Lower leg skin (tissue), 3 donors: ENCODE data around the gene NTSR2.

Experiments used
- CTCF ChIP-seq, 3 donors: fragments of 450-650 bp; IDR thresholded peaks; one replicate each; pipeline ENCODE4 v1.5.1; 2016; ENCODE audit warnings: antibody characterized with exemption in 3 of 3, mild to moderate bottlenecking in 3 of 3, moderate library complexity in 2 of 3
- POLR2A ChIP-seq, 2 donors: fragments of 450-650 bp; IDR thresholded peaks; one replicate each; pipeline ENCODE4 v1.6.1; 2016 to 2017; ENCODE audit warnings: antibody characterized with exemption in 2 of 2, mild to moderate bottlenecking in 1 of 2, moderate library complexity in 1 of 2

GRCh38 chr2:11717623-11718022, 47.6 kb upstream of the NTSR2 start:
- no peak for TF ChIP-seq CTCF (IDR thresholded peaks at IDR 0.05)
- no peak for TF ChIP-seq POLR2A (IDR thresholded peaks at IDR 0.05)
